Osteoblast (primary cell): ENCODE measurements around the gene R3HDM2. TPM values are rescaled to one million over a fixed set of nuclear protein-coding genes. Genes with fewer than 3 reads are reported as not detected.
"Not testable (repeated sequence)": the region's sequence is repeated elsewhere in the genome, so short reads cannot be mapped to it uniquely, and the experiment has no call there.

Source experiments
- DNase-seq: peaks from one replicate; pipeline ENCODE4 v3.0.0; 2011; ENCODE audit warnings: low spot score, mixed read lengths; ENCODE audit not compliant: insufficient read length; ENCODE audit errors: missing footprints
- H2AFZ ChIP-seq: 2 replicates; pipeline ENCODE4 v1.6.0; 2011; ENCODE audit warnings: mild to moderate bottlenecking, low read length
- H3K27ac ChIP-seq: 2 replicates; pipeline ENCODE4 v1.5.1; 2011; ENCODE audit warnings: mild to moderate bottlenecking, low read depth, low read length, moderate library complexity
- H3K27me3 ChIP-seq: 2 replicates; pipeline ENCODE4 v1.6.0; 2012; ENCODE audit warnings: mild to moderate bottlenecking, control low read depth, inconsistent platforms, low read length, moderate library complexity; ENCODE audit not compliant: insufficient read depth
- H3K36me3 ChIP-seq: 2 replicates; pipeline ENCODE4 v1.5.1; 2011; ENCODE audit warnings: mild to moderate bottlenecking, low read length, control low read depth, moderate library complexity; ENCODE audit not compliant: insufficient read depth
- H3K4me1 ChIP-seq: 2 replicates; pipeline ENCODE4 v1.5.1; 2011; ENCODE audit warnings: mild to moderate bottlenecking, low read length, control low read depth, moderate library complexity; ENCODE audit not compliant: insufficient read depth
- H3K4me2 ChIP-seq: 2 replicates; pipeline ENCODE4 v1.6.0; 2011; ENCODE audit warnings: mild to moderate bottlenecking, low read length; ENCODE audit not compliant: insufficient read depth
- H3K4me3 ChIP-seq: fragments of 200-600 bp; sonication (generic); 3 replicates; pipeline ENCODE4 v1.5.1; 2012; ENCODE audit warnings: mild to moderate bottlenecking, low read length, inconsistent platforms; ENCODE audit not compliant: insufficient read depth
- H3K79me2 ChIP-seq: 2 replicates; pipeline ENCODE4 v1.6.0; 2012; ENCODE audit warnings: mild to moderate bottlenecking, low read length, control low read depth, inconsistent platforms; ENCODE audit not compliant: insufficient read depth
- H3K9me3 ChIP-seq: 2 replicates; pipeline ENCODE4 v1.5.1; 2011; ENCODE audit warnings: low read depth, low read length, control low read depth
- H4K20me1 ChIP-seq: 2 replicates; pipeline ENCODE4 v1.6.0; 2012; ENCODE audit warnings: mild to moderate bottlenecking, low read length, control low read depth; ENCODE audit not compliant: insufficient read depth
- CTCF ChIP-seq: IDR thresholded peaks from 2 replicates; pipeline ENCODE4 v1.5.1; 2011; ENCODE audit warnings: mild to moderate bottlenecking, low read depth, low read length, moderate library complexity; ENCODE audit errors: extremely low read depth
- total RNA-seq: library from RNA; depleted of rRNA; stranded (reverse); fragments of >200 nt; gene quantifications from 2 replicates; pipeline ENCODE4 v1.2.3, GENCODE V29; 2012

The R3HDM2 gene
- total RNA-seq, 1 donor: 23.2 TPM

GRCh38 chr12:57343703-57344378 lies 87.0 kb downstream of the R3HDM2 start:
- Histone ChIP-seq H3K4me2 (no peak overlapping the region), H3K9me3 (no peaks in the 10 kb centered on the region), H3K4me1 (peaks cover 12% of the 10 kb centered on the region), H3K36me3 (peaks cover 4% of the 10 kb centered on the region), H3K27ac (no peak overlapping the region), H3K27me3 (no peaks in the 10 kb centered on the region), H2AFZ (no peak overlapping the region), H3K79me2 (peaks cover 11% of the 10 kb centered on the region), H3K4me3 (no peak overlapping the region), H4K20me1 (peaks cover 3% of the 10 kb centered on the region)
- no peak for DNase-seq
- no peak for TF ChIP-seq CTCF

GRCh38 chr12:57342207-57342691 lies 88.6 kb downstream of the R3HDM2 start:
- Histone ChIP-seq H4K20me1 (peaks cover 3% of the 10 kb centered on the region), H2AFZ (no peak overlapping the region), H3K4me2 (peak overlapping the region; percentile 30), H3K36me3 (peaks cover 4% of the 10 kb centered on the region), H3K79me2 (peaks cover 15% of the 10 kb centered on the region), H3K4me3 (no peak overlapping the region), H3K27ac (no peak overlapping the region), H3K27me3 (no peaks in the 10 kb centered on the region), H3K9me3 (no peaks in the 10 kb centered on the region), H3K4me1 (peaks cover 12% of the 10 kb centered on the region)
- no peak for TF ChIP-seq CTCF
- peak; percentile 62 for DNase-seq

- no peaks in the 10 kb centered on the region for H3K9me3 ChIP-seq
- TF ChIP-seq CTCF: no peak
- no peak overlapping the region for H3K4me2 ChIP-seq
- DNase-seq: no peak
- H3K4me1 ChIP-seq: peaks cover 12% of the 10 kb centered on the region
- H3K79me2 ChIP-seq: peaks cover 18% of the 10 kb centered on the region
- H2AFZ ChIP-seq: no peak overlapping the region
- H3K36me3 ChIP-seq: no peaks in the 10 kb centered on the region
- no peaks in the 10 kb centered on the region for H3K27me3 ChIP-seq
- peak overlapping the region; percentile 5 for H3K27ac ChIP-seq
- no peak overlapping the region for H3K4me3 ChIP-seq
- peaks cover 3% of the 10 kb centered on the region for H4K20me1 ChIP-seq
These were observed 89.4 kb downstream of the R3HDM2 start for GRCh38 chr12:57341275-57341990.

- Histone ChIP-seq H3K27me3 (no peaks in the 10 kb centered on the region), H3K4me2 (peak overlapping the region; percentile 39), H3K4me1 (peaks cover 12% of the 10 kb centered on the region), H3K9me3 (no peaks in the 10 kb centered on the region), H3K27ac (peak overlapping the region; percentile 13), H3K79me2 (peaks cover 21% of the 10 kb centered on the region), H3K36me3 (no peaks in the 10 kb centered on the region), H4K20me1 (peaks cover 3% of the 10 kb centered on the region), H2AFZ (no peak overlapping the region), H3K4me3 (no peak overlapping the region)
- no peak for TF ChIP-seq CTCF
- DNase-seq: peak; percentile 90
These were observed 90.7 kb downstream of the R3HDM2 start for GRCh38 chr12:57340104-57340503.

- Histone ChIP-seq H3K79me2 (peaks cover 26% of the 10 kb centered on the region), H3K4me1 (peaks cover 16% of the 10 kb centered on the region)
- not testable (repeated sequence) for H3K9me3 ChIP-seq, DNase-seq, H3K4me2 ChIP-seq, H3K27ac ChIP-seq, H3K36me3 ChIP-seq, H3K4me3 ChIP-seq, H3K27me3 ChIP-seq, H2AFZ ChIP-seq, H4K20me1 ChIP-seq
These were observed 94.5 kb downstream of the R3HDM2 start for GRCh38 chr12:57336299-57336698.
